ENCODE data around the gene KIF26B.

DNA sequence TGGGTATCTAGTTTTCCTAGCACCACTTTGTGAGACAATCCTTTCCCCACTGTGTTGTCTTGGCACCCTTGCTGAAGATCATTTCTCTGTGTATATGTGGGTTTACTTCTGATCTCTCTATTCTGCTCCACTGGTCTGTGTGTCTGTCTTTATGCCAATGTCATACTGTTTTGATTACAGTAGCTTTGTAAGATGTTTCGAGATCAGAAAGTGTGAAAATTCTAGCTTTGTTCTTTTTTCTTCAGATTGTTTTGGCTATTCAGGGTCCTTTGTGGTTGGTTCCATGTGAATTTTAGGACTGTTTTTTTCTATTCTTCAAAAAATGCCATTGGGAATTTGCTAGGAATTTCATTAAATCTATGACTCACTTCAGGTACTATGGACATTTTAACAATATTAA lies 116.2 kb downstream of the KIF26B start:
- TF ChIP-seq, protein P1, sequence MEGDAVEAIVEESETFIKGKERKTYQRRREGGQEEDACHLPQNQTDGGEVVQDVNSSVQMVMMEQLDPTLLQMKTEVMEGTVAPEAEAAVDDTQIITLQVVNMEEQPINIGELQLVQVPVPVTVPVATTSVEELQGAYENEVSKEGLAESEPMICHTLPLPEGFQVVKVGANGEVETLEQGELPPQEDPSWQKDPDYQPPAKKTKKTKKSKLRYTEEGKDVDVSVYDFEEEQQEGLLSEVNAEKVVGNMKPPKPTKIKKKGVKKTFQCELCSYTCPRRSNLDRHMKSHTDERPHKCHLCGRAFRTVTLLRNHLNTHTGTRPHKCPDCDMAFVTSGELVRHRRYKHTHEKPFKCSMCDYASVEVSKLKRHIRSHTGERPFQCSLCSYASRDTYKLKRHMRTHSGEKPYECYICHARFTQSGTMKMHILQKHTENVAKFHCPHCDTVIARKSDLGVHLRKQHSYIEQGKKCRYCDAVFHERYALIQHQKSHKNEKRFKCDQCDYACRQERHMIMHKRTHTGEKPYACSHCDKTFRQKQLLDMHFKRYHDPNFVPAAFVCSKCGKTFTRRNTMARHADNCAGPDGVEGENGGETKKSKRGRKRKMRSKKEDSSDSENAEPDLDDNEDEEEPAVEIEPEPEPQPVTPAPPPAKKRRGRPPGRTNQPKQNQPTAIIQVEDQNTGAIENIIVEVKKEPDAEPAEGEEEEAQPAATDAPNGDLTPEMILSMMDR (IDR thresholded peaks at IDR 0.05; ENCODE audit: low read length), result no peak
- no peak for TF ChIP-seq EZH2 (IDR thresholded peaks at IDR 0.05; ENCODE audit: borderline replicate concordance, low read length)
